DOHH2 (cell line): ENCODE data around the gene TAF4B.

Experiments used
- EZH2phosphoT487 ChIP-seq: fragments of 200-600 bp; sonication (generic); IDR thresholded peaks from 2 replicates; pipeline ENCODE4 v1.6.1; 2017; ENCODE audit warnings: borderline replicate concordance, mild to moderate bottlenecking, antibody characterized with exemption, low read length, moderate library complexity, mixed read lengths
- TF ChIP-seq, protein P1 (sequence below): fragments of 200-600 bp; sonication (generic); IDR thresholded peaks from one replicate; pipeline ENCODE4 v1.5.1; 2014; ENCODE audit warnings: antibody characterized with exemption, mild to moderate bottlenecking, low read depth, low read length; ENCODE audit not compliant: poor library complexity, severe bottlenecking

DNA sequence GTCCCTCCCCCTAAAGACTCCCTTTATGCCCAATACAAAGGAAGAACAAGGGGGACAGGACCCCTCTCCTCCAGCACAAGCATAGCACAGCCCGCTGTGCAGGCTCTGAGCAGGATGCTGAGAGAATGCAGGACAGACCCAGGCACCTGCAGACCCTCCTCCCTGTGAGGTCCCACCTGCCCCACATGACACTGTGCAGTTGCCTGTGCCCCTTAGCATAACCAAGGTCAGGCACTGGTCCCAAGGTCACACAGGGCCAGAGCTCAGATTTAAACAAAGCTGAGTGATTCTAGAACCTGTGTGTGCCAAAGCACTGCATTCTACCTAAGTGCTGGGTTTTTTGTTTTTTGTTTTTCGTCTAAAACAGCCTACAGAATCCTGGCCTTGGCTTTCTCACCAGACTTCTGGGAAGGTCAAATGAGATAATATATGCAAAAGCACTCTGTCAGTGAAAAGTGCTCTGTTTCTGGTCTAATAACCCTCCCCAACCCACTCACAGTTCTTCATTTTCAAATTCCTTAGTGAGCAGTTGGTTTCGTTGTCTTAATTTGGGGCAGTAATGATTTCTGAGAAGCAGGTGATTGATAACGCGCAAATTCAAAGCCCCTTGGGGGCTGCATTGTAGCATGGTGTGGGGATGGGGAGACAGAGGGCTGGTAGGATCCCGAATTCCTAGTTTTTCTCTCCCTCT is 196.4 kb downstream of the TAF4B start:
- TF ChIP-seq, protein P1, sequence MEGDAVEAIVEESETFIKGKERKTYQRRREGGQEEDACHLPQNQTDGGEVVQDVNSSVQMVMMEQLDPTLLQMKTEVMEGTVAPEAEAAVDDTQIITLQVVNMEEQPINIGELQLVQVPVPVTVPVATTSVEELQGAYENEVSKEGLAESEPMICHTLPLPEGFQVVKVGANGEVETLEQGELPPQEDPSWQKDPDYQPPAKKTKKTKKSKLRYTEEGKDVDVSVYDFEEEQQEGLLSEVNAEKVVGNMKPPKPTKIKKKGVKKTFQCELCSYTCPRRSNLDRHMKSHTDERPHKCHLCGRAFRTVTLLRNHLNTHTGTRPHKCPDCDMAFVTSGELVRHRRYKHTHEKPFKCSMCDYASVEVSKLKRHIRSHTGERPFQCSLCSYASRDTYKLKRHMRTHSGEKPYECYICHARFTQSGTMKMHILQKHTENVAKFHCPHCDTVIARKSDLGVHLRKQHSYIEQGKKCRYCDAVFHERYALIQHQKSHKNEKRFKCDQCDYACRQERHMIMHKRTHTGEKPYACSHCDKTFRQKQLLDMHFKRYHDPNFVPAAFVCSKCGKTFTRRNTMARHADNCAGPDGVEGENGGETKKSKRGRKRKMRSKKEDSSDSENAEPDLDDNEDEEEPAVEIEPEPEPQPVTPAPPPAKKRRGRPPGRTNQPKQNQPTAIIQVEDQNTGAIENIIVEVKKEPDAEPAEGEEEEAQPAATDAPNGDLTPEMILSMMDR = no peak
- no peak for TF ChIP-seq EZH2phosphoT487
